ENCODE measurements around the gene SMIM41.

DNA sequence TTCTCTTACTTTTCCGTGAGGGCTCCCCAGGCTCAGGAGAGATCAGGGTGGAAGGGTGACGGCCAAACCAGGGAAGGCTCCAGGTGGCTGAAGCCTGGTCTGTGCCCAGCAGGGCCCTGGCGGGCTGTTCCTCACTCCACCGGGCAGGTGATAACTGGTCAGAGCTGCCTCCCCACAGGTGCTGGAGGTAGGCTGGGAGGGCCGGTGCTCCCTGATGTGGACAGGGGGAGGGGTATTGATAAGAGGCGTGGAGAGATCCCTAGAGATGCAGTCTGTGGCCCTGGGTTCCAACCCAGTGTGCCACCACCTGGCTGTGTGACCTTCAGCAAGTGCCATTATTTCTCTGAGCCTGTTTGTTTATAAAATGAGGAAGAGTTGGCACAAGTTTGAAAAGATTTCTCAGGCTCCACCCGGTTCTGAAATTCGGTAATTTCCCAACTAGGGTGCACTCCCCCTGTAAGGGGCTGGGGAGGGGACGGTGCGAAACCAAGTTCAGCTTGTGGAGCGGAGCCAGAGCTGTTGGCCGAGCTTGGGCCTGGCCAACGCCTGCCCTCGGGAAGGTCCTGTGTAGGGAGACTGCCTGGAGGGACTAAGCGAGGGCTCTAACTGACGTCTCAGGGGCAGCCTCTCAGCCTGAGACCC lies 29.3 kb upstream of the SMIM41 start:
- TF ChIP-seq, protein P1, sequence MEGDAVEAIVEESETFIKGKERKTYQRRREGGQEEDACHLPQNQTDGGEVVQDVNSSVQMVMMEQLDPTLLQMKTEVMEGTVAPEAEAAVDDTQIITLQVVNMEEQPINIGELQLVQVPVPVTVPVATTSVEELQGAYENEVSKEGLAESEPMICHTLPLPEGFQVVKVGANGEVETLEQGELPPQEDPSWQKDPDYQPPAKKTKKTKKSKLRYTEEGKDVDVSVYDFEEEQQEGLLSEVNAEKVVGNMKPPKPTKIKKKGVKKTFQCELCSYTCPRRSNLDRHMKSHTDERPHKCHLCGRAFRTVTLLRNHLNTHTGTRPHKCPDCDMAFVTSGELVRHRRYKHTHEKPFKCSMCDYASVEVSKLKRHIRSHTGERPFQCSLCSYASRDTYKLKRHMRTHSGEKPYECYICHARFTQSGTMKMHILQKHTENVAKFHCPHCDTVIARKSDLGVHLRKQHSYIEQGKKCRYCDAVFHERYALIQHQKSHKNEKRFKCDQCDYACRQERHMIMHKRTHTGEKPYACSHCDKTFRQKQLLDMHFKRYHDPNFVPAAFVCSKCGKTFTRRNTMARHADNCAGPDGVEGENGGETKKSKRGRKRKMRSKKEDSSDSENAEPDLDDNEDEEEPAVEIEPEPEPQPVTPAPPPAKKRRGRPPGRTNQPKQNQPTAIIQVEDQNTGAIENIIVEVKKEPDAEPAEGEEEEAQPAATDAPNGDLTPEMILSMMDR (IDR thresholded peaks at IDR 0.05; ENCODE audit: low read depth, low read length, poor library complexity, severe bottlenecking): peak; percentile 10
- TF ChIP-seq EZH2phosphoT487 (IDR thresholded peaks at IDR 0.05; ENCODE audit: borderline replicate concordance, low read length): no peak

Measured in DOHH2 (cell line).